ENCODE results near the gene FAM50A. TPM values are rescaled to one million over a fixed set of nuclear protein-coding genes. Genes with fewer than 3 reads are reported as not detected.

The FAM50A gene
- total RNA-seq, 4 donors from 2014 or later = 39.9 to 130 (median 52.0) TPM

DNA sequence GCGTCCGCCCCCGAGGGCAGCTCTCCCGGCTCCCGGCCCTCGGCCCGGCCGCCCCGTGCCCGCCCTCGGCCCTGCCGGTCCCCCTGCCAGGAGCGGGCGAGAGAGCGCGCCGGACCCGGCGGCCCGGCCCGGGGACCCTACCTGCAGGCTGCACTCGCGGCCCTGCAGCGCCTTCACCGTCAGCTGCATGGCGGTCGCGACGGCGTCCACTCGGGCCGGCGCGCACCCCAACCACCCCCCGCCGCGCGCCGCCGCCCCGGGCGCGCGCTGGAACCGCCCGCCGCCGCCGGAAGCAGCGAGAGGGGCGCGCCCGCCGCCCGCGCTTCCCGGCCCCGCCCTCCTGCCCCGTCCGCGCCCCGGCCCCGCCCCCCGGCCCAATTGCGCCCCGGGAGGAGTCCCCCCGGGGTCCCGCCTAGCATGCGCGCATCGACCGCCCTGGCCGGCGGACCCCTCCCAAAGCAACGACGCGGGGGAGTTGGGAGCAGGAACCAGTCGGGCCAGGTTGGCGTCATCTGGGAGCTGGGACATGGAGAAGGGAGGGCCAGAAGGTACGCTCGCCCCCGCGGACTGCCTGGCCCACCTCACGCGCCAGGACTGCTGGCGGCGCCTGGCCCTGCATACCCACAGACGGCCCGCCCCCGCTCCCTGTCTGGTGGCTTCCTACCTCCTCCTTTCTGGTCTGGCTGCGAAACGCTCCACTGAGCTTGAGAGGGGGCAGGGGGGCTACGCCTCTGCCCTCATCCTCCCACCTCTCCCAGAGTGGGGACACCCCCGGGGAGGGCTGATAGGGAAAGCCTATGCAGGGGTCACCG is 42.7 kb downstream of the FAM50A start, which contains the start of gene UBL4A:
Gene UBL4A (minus strand): TSS at position 220 of the 812 bp plus-strand sequence. CDS start 31 bp downstream, at position 189.
- Histone ChIP-seq H3K4me1 (peaks cover 8 to 27% (median 13%) of the 10 kb centered on the region in 4 donors), H3K9me3 (no peaks in the 10 kb centered on the region), H3K4me3 (peak within 1 kb of the TSS; percentile 49 to 81 (median 66)), H3K27me3 (no peaks in the 10 kb centered on the region), H3K36me3 (no peaks in the 10 kb centered on the region), H3K27ac (peak within 1 kb of the TSS; percentile 87 to 95 (median 92))
- intact Hi-C loops (cut with DNase I; ENCODE audit: low total_unique reads) (no loop called here), in situ Hi-C loops (cut with MboI; ENCODE audit: low pct_ligation_motif_present in 1 of 4, low pct_unique_long_range_greater_than_20kb in 1 of 4, low sequenced_read_pairs in 3 of 4) (no loop called here)
- peak; percentile 63 for DNase-seq
- WGBS, 2 donors (ENCODE audit: low coverage in 1 of 2) = 59% methylated on average over 24 of the region's 95 CpGs; no CpG with 5 or more reads in 1 of the 2 donors
- TF ChIP-seq EP300 (IDR thresholded peaks at IDR 0.05; ENCODE audit: low read depth) (no peak), POLR2AphosphoS5 (IDR thresholded peaks at IDR 0.05) (peak in 2 of 3 donors; percentile 4 to 37), POLR2A (IDR thresholded peaks at IDR 0.05) (peak; percentile 44), CTCF (IDR thresholded peaks at IDR 0.05) (no peak)

DNA sequence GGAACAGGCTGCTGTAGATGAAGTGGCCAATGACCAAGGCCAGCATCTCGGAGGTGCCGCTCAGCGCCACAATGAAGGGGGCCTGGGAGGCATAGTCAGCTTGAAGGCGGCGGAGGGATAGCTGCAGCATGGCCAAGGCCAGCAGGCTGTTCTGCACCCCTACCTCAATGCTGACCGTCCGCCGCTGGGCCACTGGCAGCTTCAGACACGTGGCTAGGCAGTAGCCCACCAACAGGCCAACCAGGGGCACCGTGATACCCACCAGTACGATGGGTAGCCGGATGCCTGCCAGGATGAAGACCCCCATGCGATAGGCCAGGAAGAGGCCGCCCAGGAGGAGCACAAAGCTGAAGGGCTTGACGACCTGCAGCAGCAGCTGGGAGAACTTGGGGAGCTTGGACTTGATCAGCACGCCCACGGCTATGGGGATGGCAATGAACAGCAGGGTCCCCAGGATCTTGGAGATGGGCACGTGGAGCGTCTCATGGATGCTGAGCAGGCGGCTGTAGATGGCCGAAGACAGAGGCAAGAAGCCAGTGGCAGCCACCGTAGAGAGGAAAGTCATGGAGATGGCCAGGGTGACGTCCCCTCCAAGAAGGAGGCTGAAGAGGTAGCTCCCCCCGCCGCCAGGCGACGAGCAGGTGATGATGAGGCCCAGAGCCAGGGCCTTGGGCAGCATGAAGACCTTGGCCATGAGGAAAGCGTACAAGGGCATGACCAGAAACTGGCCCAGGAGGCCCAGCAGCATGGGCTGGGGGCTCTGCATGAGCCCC is 43.8 kb downstream of the FAM50A start:
- Histone ChIP-seq H3K27ac (peak overlapping the region; percentile 87 to 95 (median 90)), H3K27me3 (no peaks in the 10 kb centered on the region), H3K9me3 (no peaks in the 10 kb centered on the region), H3K4me3 (no peak overlapping the region), H3K4me1 (peaks cover 8 to 27% (median 13%) of the 10 kb centered on the region in 4 donors), H3K36me3 (no peaks in the 10 kb centered on the region)
- intact Hi-C loops (cut with DNase I; ENCODE audit: low total_unique reads) (no loop called here), in situ Hi-C loops (cut with MboI; ENCODE audit: low pct_ligation_motif_present in 1 of 4, low pct_unique_long_range_greater_than_20kb in 1 of 4, low sequenced_read_pairs in 3 of 4) (no loop called here)
- DNase-seq = no peak
- 89% methylated on average over 28 of the region's 28 CpGs; no CpG with 5 or more reads in 1 of the 2 donors for WGBS, 2 donors (ENCODE audit: low coverage in 1 of 2)
- no peak for TF ChIP-seq POLR2AphosphoS5 (IDR thresholded peaks at IDR 0.05)
- TF ChIP-seq POLR2A (IDR thresholded peaks at IDR 0.05) = no peak
- TF ChIP-seq CTCF (IDR thresholded peaks at IDR 0.05) = no peak
- no peak for TF ChIP-seq EP300 (IDR thresholded peaks at IDR 0.05; ENCODE audit: low read depth)

- Histone ChIP-seq H3K27ac (no peak overlapping the region), H3K27me3 (no peaks in the 10 kb centered on the region), H3K4me3 (no peak overlapping the region), H3K9me3 (no peaks in the 10 kb centered on the region), H3K4me1 (peaks cover 8 to 27% (median 13%) of the 10 kb centered on the region in 4 donors), H3K36me3 (no peaks in the 10 kb centered on the region)
- 86% methylated on average over 19 of the region's 20 CpGs; no CpG with 5 or more reads in 1 of the 2 donors for WGBS, 2 donors (ENCODE audit: low coverage in 1 of 2)
- no peak for TF ChIP-seq EP300 (IDR thresholded peaks at IDR 0.05; ENCODE audit: low read depth)
- no peak for TF ChIP-seq POLR2A (IDR thresholded peaks at IDR 0.05)
- TF ChIP-seq POLR2AphosphoS5 (IDR thresholded peaks at IDR 0.05) = no peak
- no peak for TF ChIP-seq CTCF (IDR thresholded peaks at IDR 0.05)
- no peak for DNase-seq
- in situ Hi-C loops (cut with MboI; ENCODE audit: low pct_ligation_motif_present in 1 of 4, low pct_unique_long_range_greater_than_20kb in 1 of 4, low sequenced_read_pairs in 3 of 4) = no loop called here
- intact Hi-C loops (cut with DNase I; ENCODE audit: low total_unique reads) = no loop called here
Measured at GRCh38 chrX:154488336-154489075, 44.6 kb downstream of the FAM50A start.
